KOPT-K1 (cell line): ENCODE measurements around the gene GCK.

ENCODE experiments used
- H3K27ac ChIP-seq: fragments of 200-600 bp; sonication (generic); 2 replicates; pipeline ENCODE4 v1.5.1; 2016; ENCODE audit warnings: antibody characterized with exemption, mild to moderate bottlenecking, low read depth, low read length; ENCODE audit not compliant: poor library complexity, severe bottlenecking
- H3K36me3 ChIP-seq: fragments of 200-600 bp; sonication (generic); 2 replicates; pipeline ENCODE4 v1.5.1; 2017; ENCODE audit warnings: antibody characterized with exemption, mild to moderate bottlenecking, low read length, moderate library complexity; ENCODE audit not compliant: insufficient read depth
- H3K9me3 ChIP-seq: fragments of 200-600 bp; sonication (generic); 2 replicates; pipeline ENCODE4 v1.5.1; 2017; ENCODE audit warnings: antibody characterized with exemption, low read length, mild to moderate bottlenecking; ENCODE audit not compliant: insufficient read depth, poor library complexity, severe bottlenecking

The GCK gene

GRCh38 chr7:44150966-44151941 is 38.0 kb downstream of the GCK start:
- Histone ChIP-seq H3K9me3 (no peaks in the 10 kb centered on the region), H3K36me3 (no peaks in the 10 kb centered on the region), H3K27ac (no peak overlapping the region)

- no peaks in the 10 kb centered on the region for H3K9me3 ChIP-seq
- no peaks in the 10 kb centered on the region for H3K36me3 ChIP-seq
- H3K27ac ChIP-seq, result no peak overlapping the region
Measured at GRCh38 chr7:44150466-44150832, 38.8 kb downstream of the GCK start.

GRCh38 chr7:44149571-44150465 is 39.4 kb downstream of the GCK start:
- H3K36me3 ChIP-seq, result no peaks in the 10 kb centered on the region
- no peaks in the 10 kb centered on the region for H3K9me3 ChIP-seq
- H3K27ac ChIP-seq, result no peak overlapping the region

- no peaks in the 10 kb centered on the region for H3K36me3 ChIP-seq
- H3K27ac ChIP-seq, result no peak overlapping the region
- H3K9me3 ChIP-seq, result no peaks in the 10 kb centered on the region
Measured at GRCh38 chr7:44148961-44149536, 40.2 kb downstream of the GCK start.

GRCh38 chr7:44148166-44148565 is 41.1 kb downstream of the GCK start:
- H3K36me3 ChIP-seq, result no peaks in the 10 kb centered on the region
- H3K9me3 ChIP-seq, result no peaks in the 10 kb centered on the region
- H3K27ac ChIP-seq, result no peak overlapping the region

- Histone ChIP-seq H3K9me3 (no peaks in the 10 kb centered on the region), H3K27ac (no peak overlapping the region), H3K36me3 (no peaks in the 10 kb centered on the region)
Measured at GRCh38 chr7:44147026-44147991, 41.9 kb downstream of the GCK start.

GRCh38 chr7:44145969-44146911 is 43.0 kb downstream of the GCK start:
- Histone ChIP-seq H3K36me3 (no peaks in the 10 kb centered on the region), H3K9me3 (no peaks in the 10 kb centered on the region), H3K27ac (no peak overlapping the region)

GRCh38 chr7:44145479-44145968 is 43.7 kb downstream of the GCK start:
- Histone ChIP-seq H3K27ac (no peak overlapping the region), H3K36me3 (no peaks in the 10 kb centered on the region), H3K9me3 (no peaks in the 10 kb centered on the region)

GRCh38 chr7:44144968-44145478 is 44.2 kb downstream of the GCK start:
- Histone ChIP-seq H3K36me3 (no peaks in the 10 kb centered on the region), H3K9me3 (no peaks in the 10 kb centered on the region), H3K27ac (no peak overlapping the region)

GRCh38 chr7:44144426-44144967 is 44.7 kb downstream of the GCK start:
- no peak overlapping the region for H3K27ac ChIP-seq
- H3K36me3 ChIP-seq, result no peaks in the 10 kb centered on the region
- H3K9me3 ChIP-seq, result no peaks in the 10 kb centered on the region

GRCh38 chr7:44143646-44144250 is 45.5 kb downstream of the GCK start:
- Histone ChIP-seq H3K27ac (no peak overlapping the region), H3K36me3 (no peaks in the 10 kb centered on the region), H3K9me3 (no peaks in the 10 kb centered on the region)

GRCh38 chr7:44142028-44142427 is 47.2 kb downstream of the GCK start:
- Histone ChIP-seq H3K27ac (no peak overlapping the region), H3K36me3 (no peaks in the 10 kb centered on the region), H3K9me3 (no peaks in the 10 kb centered on the region)
